Breast epithelium (tissue), 4 donors: ENCODE results near the gene KRT86. TPM values are rescaled to one million over a fixed set of nuclear protein-coding genes. Genes with fewer than 3 reads are reported as not detected.

ENCODE experiments used
- DNase-seq, 2 donors: peaks; one replicate each; pipeline ENCODE4 v3.0.0-alpha.2; 2019; ENCODE audit warnings: low spot score in 2 of 2
- H3K27ac ChIP-seq, 2 donors: fragments of 200-600 bp; sonication (generic) in 1 of 2; one replicate each; pipeline ENCODE4 v1.5.1; 2016 to 2019; ENCODE audit warnings: mild to moderate bottlenecking in 1 of 2
- H3K27me3 ChIP-seq, 2 donors: fragments of 200-600 bp; sonication (generic) in 1 of 2; one replicate each; pipeline versions ENCODE4 v1.5.1 to v1.6.0; 2017 to 2019; ENCODE audit warnings: control low read depth in 1 of 2, mild to moderate bottlenecking in 1 of 2
- H3K36me3 ChIP-seq: fragments of 200-600 bp; one replicate; pipeline ENCODE4 v1.5.1; 2019
- H3K4me1 ChIP-seq, 2 donors: fragments of 200-600 bp; sonication (generic); one replicate each; pipeline ENCODE4 v1.5.1; 2016 to 2019; ENCODE audit warnings: control low read depth in 1 of 2
- H3K4me3 ChIP-seq, 3 donors: fragments of 200-600 bp; sonication (generic); 1 replicate in 2 of 3; 2 replicates in 1 of 3; pipeline ENCODE4 v1.5.1; 2016 to 2019; ENCODE audit warnings: mild to moderate bottlenecking in 3 of 3, moderate library complexity in 2 of 3
- H3K9me3 ChIP-seq, 2 donors: fragments of 200-600 bp; sonication (generic) in 1 of 2; one replicate each; pipeline ENCODE4 v1.5.1; 2016 to 2019; ENCODE audit warnings: control low read depth in 1 of 2
- POLR2A ChIP-seq: fragments of 450-650 bp; IDR thresholded peaks from one replicate; pipeline ENCODE4 v1.6.1; 2016; ENCODE audit warnings: antibody characterized with exemption, mild to moderate bottlenecking, moderate library complexity
- POLR2AphosphoS5 ChIP-seq, 3 donors: sonication (generic); formaldehyde crosslinking; IDR thresholded peaks; one replicate each; pipeline ENCODE4 v1.6.1; 2017; ENCODE audit warnings: antibody characterized with exemption in 3 of 3
- intact Hi-C: fragments of 100-400 bp; cut with DNase I; formaldehyde crosslinking; loops from one replicate; pipeline ENCODE4 v1.15.1; 2023; ENCODE audit warnings: low total_unique reads
- total RNA-seq, 3 donors: library from RNA; depleted of rRNA; stranded (reverse); fragments of >200 nt; gene quantifications; one replicate each; pipeline ENCODE4 v1.1.0, GENCODE V29; 2016
- TF ChIP-seq, protein P1 (sequence below), 3 donors: fragments of 450-650 bp; IDR thresholded peaks; one replicate each; pipeline ENCODE4 v1.5.1; 2016 to 2017; ENCODE audit warnings: antibody characterized with exemption in 3 of 3, mild to moderate bottlenecking in 3 of 3, moderate library complexity in 3 of 3

The KRT86 gene
- total RNA-seq, 3 donors from 2014 or later, result 0.66 to 2.2 TPM; not detected in 1

DNA sequence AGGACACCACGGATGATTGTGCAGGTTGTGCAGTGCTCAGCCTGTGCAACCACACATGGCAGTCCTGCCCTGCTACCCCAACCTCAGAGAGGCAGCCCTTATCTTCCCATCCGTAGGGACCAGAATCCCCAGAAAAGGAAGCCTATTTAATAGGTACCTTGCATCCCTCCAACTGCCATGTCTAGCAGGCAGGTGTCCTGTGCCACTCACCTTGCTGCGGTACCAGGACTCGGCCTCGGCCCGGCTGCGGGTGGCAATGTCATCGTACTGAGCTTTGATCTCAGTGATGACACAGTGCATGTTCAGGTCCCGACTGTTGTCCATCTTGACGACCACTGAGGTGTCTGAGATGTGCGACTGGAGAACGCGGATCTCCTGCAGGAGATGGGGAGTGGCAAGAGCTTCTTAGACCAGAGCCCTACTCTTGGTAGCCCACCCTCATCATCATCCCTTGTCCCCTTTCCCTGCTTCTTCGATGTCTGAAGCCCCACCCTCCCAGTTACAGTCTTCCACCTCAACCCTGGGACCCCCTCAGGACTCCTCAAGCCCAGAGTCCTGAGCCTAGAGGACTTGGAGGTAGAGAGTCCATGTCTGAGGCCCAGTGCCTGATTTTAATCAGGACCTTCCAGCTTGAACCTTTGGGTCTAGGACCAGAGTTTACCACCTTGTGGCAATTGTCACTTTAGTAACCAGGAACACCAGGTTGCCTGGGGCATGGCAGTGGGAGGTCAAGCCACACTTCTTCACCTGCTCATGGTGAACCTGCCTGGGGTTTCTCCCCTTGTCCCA is 20.9 kb upstream of the KRT86 start:
- Histone ChIP-seq H3K27ac (peak overlapping the region in 1 of 2 donors; percentile 98), H3K9me3 (no peaks in the 10 kb centered on the region), H3K4me1 (peaks cover 0 to 3% of the 10 kb centered on the region in 2 donors), H3K36me3 (no peaks in the 10 kb centered on the region), H3K27me3 (peaks cover 0 to 10% of the 10 kb centered on the region in 2 donors), H3K4me3 (no peak overlapping the region)
- TF ChIP-seq POLR2A, result no peak
- TF ChIP-seq, protein P1, sequence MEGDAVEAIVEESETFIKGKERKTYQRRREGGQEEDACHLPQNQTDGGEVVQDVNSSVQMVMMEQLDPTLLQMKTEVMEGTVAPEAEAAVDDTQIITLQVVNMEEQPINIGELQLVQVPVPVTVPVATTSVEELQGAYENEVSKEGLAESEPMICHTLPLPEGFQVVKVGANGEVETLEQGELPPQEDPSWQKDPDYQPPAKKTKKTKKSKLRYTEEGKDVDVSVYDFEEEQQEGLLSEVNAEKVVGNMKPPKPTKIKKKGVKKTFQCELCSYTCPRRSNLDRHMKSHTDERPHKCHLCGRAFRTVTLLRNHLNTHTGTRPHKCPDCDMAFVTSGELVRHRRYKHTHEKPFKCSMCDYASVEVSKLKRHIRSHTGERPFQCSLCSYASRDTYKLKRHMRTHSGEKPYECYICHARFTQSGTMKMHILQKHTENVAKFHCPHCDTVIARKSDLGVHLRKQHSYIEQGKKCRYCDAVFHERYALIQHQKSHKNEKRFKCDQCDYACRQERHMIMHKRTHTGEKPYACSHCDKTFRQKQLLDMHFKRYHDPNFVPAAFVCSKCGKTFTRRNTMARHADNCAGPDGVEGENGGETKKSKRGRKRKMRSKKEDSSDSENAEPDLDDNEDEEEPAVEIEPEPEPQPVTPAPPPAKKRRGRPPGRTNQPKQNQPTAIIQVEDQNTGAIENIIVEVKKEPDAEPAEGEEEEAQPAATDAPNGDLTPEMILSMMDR (IDR thresholded peaks at IDR 0.05), result no peak
- no peak for TF ChIP-seq POLR2AphosphoS5 (IDR thresholded peaks at IDR 0.05)
- intact Hi-C loops, result no loop called here
- no peak for DNase-seq

DNA sequence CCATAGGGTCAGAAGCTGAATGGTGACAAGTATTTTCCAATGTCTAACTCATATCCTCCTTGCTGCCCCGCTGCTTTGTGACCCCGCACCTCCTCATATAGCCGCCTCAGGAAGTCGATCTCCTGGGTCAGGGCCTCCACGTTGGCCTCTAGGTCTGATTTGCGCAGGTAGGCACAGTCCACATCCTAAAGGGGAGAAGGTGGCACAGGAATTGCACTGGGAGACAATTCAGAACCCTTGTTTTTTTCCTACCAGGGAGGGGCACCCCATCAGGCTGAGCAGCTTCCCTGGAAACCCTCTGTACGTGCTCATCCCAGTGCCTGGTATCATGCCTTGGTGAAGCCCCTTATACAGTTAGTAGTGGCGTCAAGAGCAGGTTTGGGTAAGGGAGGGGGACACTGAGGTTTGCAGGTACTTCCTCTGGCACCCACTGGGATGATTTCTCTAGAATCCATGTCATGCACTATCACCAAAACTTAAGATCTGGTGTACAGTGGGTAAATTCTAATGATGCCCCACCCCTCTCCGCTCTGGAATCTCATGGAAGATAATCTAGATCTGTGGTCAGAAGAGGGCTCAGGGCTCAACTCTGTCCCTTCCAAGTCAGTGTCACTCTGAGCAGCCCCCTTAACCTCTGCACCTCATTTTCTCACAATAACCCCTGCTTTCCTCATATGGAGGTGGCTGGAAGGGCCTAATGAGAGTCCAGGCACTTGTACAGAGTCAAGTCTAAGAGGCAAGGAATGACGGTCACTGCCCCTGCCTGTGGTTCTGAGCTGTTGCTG is 20.1 kb upstream of the KRT86 start:
- Histone ChIP-seq H3K27me3 (peaks cover 0 to 11% of the 10 kb centered on the region in 2 donors), H3K36me3 (no peaks in the 10 kb centered on the region), H3K27ac (peak overlapping the region in 1 of 2 donors; percentile 98), H3K9me3 (no peaks in the 10 kb centered on the region), H3K4me1 (no peaks in the 10 kb centered on the region), H3K4me3 (no peak overlapping the region)
- TF ChIP-seq POLR2AphosphoS5 (IDR thresholded peaks at IDR 0.05) (no peak), POLR2A (no peak)
- TF ChIP-seq, protein P1 (IDR thresholded peaks at IDR 0.05), result no peak
- DNase-seq, result no peak
- intact Hi-C loops, result no loop called here

DNA sequence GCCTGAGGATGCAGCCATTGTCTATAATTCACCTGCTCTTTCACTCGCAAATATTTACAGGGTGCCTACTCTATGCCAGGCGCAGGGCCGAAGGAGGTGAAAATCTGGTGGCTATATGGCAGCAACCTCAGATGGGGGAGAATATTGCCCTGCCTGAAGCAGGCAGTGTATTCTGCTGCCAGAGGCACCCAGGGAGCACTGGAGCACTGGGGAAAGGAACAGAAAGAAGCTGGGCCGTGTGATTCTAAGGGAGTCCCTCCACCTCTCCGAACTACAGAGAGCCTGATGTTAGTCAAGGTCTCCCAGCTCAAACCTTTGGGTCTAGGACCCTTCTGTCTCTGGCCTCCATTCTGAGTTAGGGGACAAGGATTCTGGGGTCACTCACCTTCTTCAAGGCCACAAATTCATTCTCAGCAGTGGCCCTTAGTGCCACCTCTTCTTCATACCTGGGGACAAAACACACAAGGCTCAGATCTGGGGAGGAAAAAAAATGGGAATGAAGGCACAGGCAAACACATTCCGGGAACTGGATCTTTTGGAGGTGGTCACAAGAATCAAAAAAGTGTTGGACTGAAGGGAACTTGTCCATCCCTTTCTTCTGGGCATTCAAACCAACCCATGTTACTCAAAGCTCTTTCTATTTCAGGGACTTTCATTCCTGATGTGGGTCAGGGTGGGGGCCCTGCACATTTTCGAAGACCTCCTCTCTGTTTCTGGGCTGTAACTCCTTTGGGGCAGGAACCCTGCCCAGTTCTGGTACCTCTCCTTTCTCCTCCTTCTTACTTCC is 19.3 kb upstream of the KRT86 start:
- Histone ChIP-seq H3K9me3 (no peaks in the 10 kb centered on the region), H3K4me1 (no peaks in the 10 kb centered on the region), H3K36me3 (no peaks in the 10 kb centered on the region), H3K27me3 (peaks cover 0 to 11% of the 10 kb centered on the region in 2 donors), H3K27ac (peak overlapping the region in 1 of 2 donors; percentile 98), H3K4me3 (no peak overlapping the region)
- intact Hi-C loops, result no loop called here
- TF ChIP-seq POLR2A (no peak), POLR2AphosphoS5 (IDR thresholded peaks at IDR 0.05) (no peak)
- TF ChIP-seq, protein P1 (IDR thresholded peaks at IDR 0.05), result no peak
- DNase-seq, result peak in 1 of 2 donors; percentile 38

DNA sequence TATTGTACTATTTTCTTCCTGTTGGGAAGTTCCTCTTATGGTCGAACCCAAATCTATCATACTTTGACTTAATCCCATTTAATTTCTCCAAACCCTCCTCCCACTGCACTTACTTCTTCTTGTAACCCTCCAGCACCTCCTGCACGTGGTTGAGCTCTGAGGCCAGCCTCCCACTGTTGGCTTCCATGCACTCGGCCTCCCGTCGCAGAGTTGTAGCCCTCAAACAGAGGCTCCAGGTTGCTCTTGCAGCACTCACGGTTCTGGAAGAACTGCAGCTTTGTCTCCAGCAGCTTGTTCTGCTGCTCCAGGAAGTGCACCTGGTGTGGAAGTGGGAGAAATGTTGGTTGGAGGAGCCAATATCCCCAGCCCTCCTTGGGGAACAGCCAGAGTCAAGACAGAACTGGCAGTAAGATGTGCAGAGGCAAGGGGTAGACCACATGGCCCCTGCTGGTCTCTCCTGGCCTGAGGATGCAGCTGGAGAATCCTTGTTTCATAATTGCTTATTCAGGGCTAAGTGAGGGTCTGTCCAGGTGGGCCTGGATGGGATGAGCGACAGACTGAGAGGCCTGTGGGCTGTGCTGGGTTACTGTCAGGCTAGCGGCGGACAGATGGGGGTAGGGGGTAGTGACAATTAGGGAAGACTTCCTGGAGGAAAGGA is 18.4 kb upstream of the KRT86 start:
- Histone ChIP-seq H3K27me3 (peaks cover 0 to 11% of the 10 kb centered on the region in 2 donors), H3K36me3 (no peaks in the 10 kb centered on the region), H3K27ac (no peak overlapping the region), H3K9me3 (no peaks in the 10 kb centered on the region), H3K4me1 (peaks cover 0 to 1% of the 10 kb centered on the region in 2 donors), H3K4me3 (no peak overlapping the region)
- TF ChIP-seq POLR2AphosphoS5 (IDR thresholded peaks at IDR 0.05) (no peak), POLR2A (no peak)
- TF ChIP-seq, protein P1 (IDR thresholded peaks at IDR 0.05), result no peak
- peak in 1 of 2 donors; percentile 46 for DNase-seq
- intact Hi-C loops, result no loop called here
